Duodenal mucosa (tissue), 2 donors: ENCODE measurements around the gene GTF2F2.

Experiments used
- H3K27ac ChIP-seq: one replicate; pipeline ENCODE4 v1.7.0; 2013; ENCODE audit warnings: low read depth, low read length
- H3K27me3 ChIP-seq, 2 donors: one replicate each; pipeline ENCODE4 v1.7.0; 2013; ENCODE audit warnings: low read length in 2 of 2, control low read depth in 1 of 2; ENCODE audit not compliant: insufficient read depth in 2 of 2, control insufficient read depth in 1 of 2
- H3K36me3 ChIP-seq, 2 donors: one replicate each; pipeline ENCODE4 v1.7.0; 2013; ENCODE audit warnings: low read length in 2 of 2, control low read depth in 1 of 2; ENCODE audit not compliant: insufficient read depth in 2 of 2, control insufficient read depth in 1 of 2
- H3K4me1 ChIP-seq, 2 donors: one replicate each; pipeline ENCODE4 v1.7.0; 2013; ENCODE audit warnings: low read length in 2 of 2, control low read depth in 1 of 2; ENCODE audit not compliant: insufficient read depth in 2 of 2, control insufficient read depth in 1 of 2
- H3K4me3 ChIP-seq, 2 donors: one replicate each; pipeline ENCODE4 v1.7.0; 2013; ENCODE audit warnings: low read length in 2 of 2, low read depth in 1 of 2
- H3K9ac ChIP-seq, 2 donors: one replicate each; pipeline ENCODE4 v1.7.0; 2013; ENCODE audit warnings: low read length in 2 of 2, low read depth in 1 of 2
- H3K9me3 ChIP-seq, 2 donors: one replicate each; pipeline ENCODE4 v1.7.0; 2013; ENCODE audit warnings: low read length in 2 of 2, control low read depth in 1 of 2; ENCODE audit not compliant: control insufficient read depth in 1 of 2

GTF2F2 gene

DNA sequence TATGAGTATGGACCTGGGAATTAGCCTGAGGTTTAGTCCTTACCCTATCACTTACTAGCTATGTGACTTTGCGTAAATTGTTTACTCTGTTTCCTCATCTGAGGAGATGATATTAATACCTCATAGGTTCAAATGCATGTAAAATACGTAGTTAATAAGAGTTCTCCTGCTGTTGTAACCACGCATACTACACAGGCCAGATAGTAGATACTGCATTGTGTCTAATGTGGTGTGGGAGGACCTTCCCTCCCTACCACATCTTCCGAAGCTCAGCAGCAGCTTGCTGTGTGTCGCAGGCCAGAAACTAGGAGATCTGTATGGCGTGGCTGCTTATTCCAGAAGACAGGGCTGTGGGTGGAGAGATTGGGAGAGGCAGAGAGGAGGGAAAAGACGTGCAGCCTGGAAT is 23.0 kb downstream of the GTF2F2 start:
- Histone ChIP-seq H3K4me1 (peaks cover 10 to 18% of the 10 kb centered on the region in 2 donors), H3K36me3 (peaks cover 1 to 6% of the 10 kb centered on the region in 2 donors), H3K27me3 (no peaks in the 10 kb centered on the region), H3K9me3 (no peaks in the 10 kb centered on the region), H3K27ac (no peak overlapping the region), H3K9ac (no peak overlapping the region), H3K4me3 (no peak overlapping the region)

DNA sequence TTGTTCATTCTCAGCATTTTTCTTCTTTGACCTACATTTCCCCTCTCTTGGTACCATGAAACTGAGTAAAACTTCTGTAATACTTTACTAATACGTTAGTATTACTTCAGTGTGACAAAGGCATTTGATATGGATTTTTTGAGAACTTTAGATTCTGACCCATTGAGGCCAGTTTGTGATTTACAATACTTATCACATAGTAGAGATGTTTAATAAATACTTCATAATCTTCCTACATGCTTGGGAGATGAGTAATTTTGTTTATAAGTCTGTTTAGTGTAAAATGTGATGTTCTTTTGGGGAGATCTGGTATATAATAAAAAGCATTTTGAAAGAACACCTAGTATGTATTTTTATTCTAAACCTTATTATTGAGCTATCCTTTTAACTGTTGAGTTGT is 29.7 kb downstream of the GTF2F2 start:
- no peak overlapping the region for H3K27ac ChIP-seq
- no peak overlapping the region for H3K9ac ChIP-seq
- no peaks in the 10 kb centered on the region for H3K36me3 ChIP-seq
- H3K4me1 ChIP-seq = peaks cover 0 to 4% of the 10 kb centered on the region in 2 donors
- H3K27me3 ChIP-seq = no peaks in the 10 kb centered on the region
- H3K9me3 ChIP-seq = no peaks in the 10 kb centered on the region
- no peak overlapping the region for H3K4me3 ChIP-seq

- Histone ChIP-seq H3K36me3 (peaks cover 0 to 6% of the 10 kb centered on the region in 2 donors), H3K27me3 (no peaks in the 10 kb centered on the region), H3K9ac (no peak overlapping the region)
Observed at GRCh38 chr13:45156565-45157361, 36.5 kb downstream of the GTF2F2 start.

GRCh38 chr13:45162194-45162593 is 41.9 kb downstream of the GTF2F2 start:
- Histone ChIP-seq H3K9ac (no peak overlapping the region), H3K27ac (no peak overlapping the region), H3K4me3 (no peak overlapping the region), H3K4me1 (no peaks in the 10 kb centered on the region), H3K36me3 (peaks cover 0 to 6% of the 10 kb centered on the region in 2 donors), H3K27me3 (no peaks in the 10 kb centered on the region), H3K9me3 (no peaks in the 10 kb centered on the region)

More at GRCh38 chr13:45156565-45157361, 36.5 kb downstream of the GTF2F2 start:
- Histone ChIP-seq H3K4me1 (no peaks in the 10 kb centered on the region), H3K4me3 (no peak overlapping the region), H3K27ac (no peak overlapping the region), H3K9me3 (no peaks in the 10 kb centered on the region)

- Histone ChIP-seq H3K27ac (no peak overlapping the region), H3K4me1 (peaks cover 0 to under 1% of the 10 kb centered on the region in 2 donors), H3K9me3 (no peaks in the 10 kb centered on the region), H3K36me3 (peaks cover 0 to 6% of the 10 kb centered on the region in 2 donors), H3K27me3 (no peaks in the 10 kb centered on the region), H3K4me3 (no peak overlapping the region), H3K9ac (no peak overlapping the region)
Observed at GRCh38 chr13:45162821-45163220, 42.5 kb downstream of the GTF2F2 start.

GRCh38 chr13:45166858-45167257 is 46.5 kb downstream of the GTF2F2 start:
- Histone ChIP-seq H3K4me1 (peaks cover 4 to 5% of the 10 kb centered on the region in 2 donors), H3K9me3 (no peaks in the 10 kb centered on the region), H3K9ac (no peak overlapping the region), H3K27me3 (no peaks in the 10 kb centered on the region), H3K4me3 (no peak overlapping the region), H3K27ac (no peak overlapping the region), H3K36me3 (no peaks in the 10 kb centered on the region)

DNA sequence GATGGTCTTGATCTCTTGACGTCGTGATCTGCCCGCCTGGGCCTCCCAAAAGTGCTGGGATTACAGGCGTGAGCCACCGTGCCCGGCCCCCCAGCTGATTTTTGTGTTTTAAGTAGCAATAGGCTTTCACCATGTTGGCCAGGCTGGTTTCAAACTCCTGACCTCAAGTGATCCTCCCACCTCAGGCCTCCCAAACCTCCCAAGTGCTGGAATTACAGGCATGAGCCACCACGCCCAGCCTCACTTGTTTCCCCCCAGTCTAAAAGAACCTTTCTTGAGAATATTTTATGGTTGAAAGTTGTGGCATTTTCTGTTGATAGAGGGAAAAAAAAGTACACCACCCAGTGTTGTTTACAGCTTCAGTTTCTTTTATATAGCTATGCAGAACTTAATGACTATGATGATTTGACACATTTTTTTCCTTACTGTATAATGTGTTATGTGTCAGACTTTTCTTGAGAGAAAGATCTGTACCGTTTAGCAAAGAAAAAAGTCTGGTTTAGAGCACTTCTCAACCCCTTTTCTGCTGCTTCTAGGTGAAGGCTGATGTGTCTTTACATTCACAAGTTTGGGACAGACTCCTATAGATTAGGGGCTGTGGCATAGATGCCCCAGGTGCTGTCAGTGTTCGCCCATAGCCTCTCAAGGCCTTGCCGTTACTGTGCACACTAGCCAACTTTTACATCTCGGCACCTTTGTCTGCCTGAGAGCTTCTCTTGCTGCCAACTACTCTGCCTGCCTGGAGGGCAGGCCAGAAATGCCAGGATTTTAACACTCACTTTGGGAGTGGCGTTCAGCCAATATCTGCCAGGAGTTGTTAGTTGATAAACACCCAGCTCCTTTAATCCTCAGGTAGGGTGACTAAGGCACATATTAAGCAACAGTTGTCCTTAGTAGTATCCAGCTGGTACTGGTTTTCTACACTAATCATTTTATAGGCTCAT is 47.6 kb downstream of the GTF2F2 start:
- Histone ChIP-seq H3K36me3 (no peaks in the 10 kb centered on the region), H3K4me1 (peaks cover 4 to 5% of the 10 kb centered on the region in 2 donors), H3K27ac (no peak overlapping the region), H3K9ac (no peak overlapping the region), H3K4me3 (no peak overlapping the region), H3K27me3 (no peaks in the 10 kb centered on the region), H3K9me3 (no peaks in the 10 kb centered on the region)

- H3K36me3 ChIP-seq = no peaks in the 10 kb centered on the region
- no peak overlapping the region for H3K27ac ChIP-seq
- no peak overlapping the region for H3K9ac ChIP-seq
- H3K9me3 ChIP-seq = no peaks in the 10 kb centered on the region
- no peak overlapping the region for H3K4me3 ChIP-seq
- peaks cover 4 to 5% of the 10 kb centered on the region in 2 donors for H3K4me1 ChIP-seq
- H3K27me3 ChIP-seq = no peaks in the 10 kb centered on the region
Observed at GRCh38 chr13:45168555-45168930, 48.2 kb downstream of the GTF2F2 start.

GRCh38 chr13:45174478-45174877 is 54.2 kb downstream of the GTF2F2 start:
- peaks cover 0 to 10% of the 10 kb centered on the region in 2 donors for H3K4me1 ChIP-seq
- H3K4me3 ChIP-seq = no peak overlapping the region
- no peak overlapping the region for H3K27ac ChIP-seq
- no peaks in the 10 kb centered on the region for H3K9me3 ChIP-seq
- H3K36me3 ChIP-seq = no peaks in the 10 kb centered on the region
- no peaks in the 10 kb centered on the region for H3K27me3 ChIP-seq
- no peak overlapping the region for H3K9ac ChIP-seq
